Central memory CD8-positive, alpha-beta T cell (primary cell): ENCODE data around the gene FSTL3.

ENCODE experiments used
- ATAC-seq: fragments of 150-1000 bp; cut with Tn5 transposase; replicated peaks from 2 replicates; pipeline ENCODE4 v1.10.0; 2022; ENCODE audit warnings: mild to moderate bottlenecking, moderate FRiP score, moderate number of reproducible peaks; ENCODE audit not compliant: poor library complexity, severe bottlenecking; ENCODE audit errors: extremely low read depth
- DNase-seq, 2 donors: peaks; one replicate each; pipeline ENCODE4 v3.0.0; 2021; ENCODE audit warnings: low spot score in 2 of 2
- H3K27ac Mint-ChIP-seq: one replicate; pipeline ENCODE4 v1.8.0; 2022; ENCODE audit warnings: low read depth, mild to moderate bottlenecking, moderate library complexity, mixed read lengths
- H3K27me3 Mint-ChIP-seq: one replicate; pipeline ENCODE4 v1.8.0; 2022; ENCODE audit warnings: mixed read lengths
- H3K36me3 Mint-ChIP-seq: one replicate; pipeline ENCODE4 v1.8.0; 2022; ENCODE audit warnings: mild to moderate bottlenecking, moderate library complexity, mixed read lengths; ENCODE audit not compliant: insufficient read depth
- H3K4me1 Mint-ChIP-seq: one replicate; pipeline ENCODE4 v1.8.0; 2022; ENCODE audit warnings: mixed read lengths
- H3K4me3 Mint-ChIP-seq: one replicate; pipeline ENCODE4 v1.8.0; 2022; ENCODE audit warnings: mild to moderate bottlenecking, moderate library complexity, mixed read lengths
- H3K9me3 Mint-ChIP-seq: one replicate; pipeline ENCODE4 v1.8.0; 2022; ENCODE audit warnings: mixed read lengths

FSTL3 gene

DNA sequence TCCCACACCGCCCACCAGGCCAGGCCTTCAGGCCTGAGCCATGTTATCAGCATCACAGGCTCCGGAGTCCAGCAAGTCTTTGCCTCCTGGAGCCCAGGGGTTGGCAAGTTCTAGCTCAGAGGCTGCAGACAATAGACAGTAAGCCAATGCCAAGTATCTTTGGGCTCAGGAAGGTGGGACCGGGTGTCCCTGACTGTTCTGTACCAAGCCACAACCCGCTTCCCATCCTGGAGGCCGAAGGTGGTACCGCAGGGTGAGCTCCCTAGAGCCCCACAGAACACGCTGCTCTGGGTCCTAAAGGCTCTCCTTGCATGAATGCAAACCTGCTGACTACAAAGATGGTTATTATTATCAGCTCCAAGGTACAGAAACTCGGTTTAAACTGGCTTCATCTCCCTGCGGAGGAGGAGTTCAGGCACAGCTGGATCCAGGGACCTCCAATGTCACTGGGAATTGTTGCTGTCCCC lies 5.5 kb upstream of the FSTL3 start:
- H3K36me3 Mint-ChIP-seq: no peaks in the 10 kb centered on the region
- ATAC-seq: no peak
- no peaks in the 10 kb centered on the region for H3K4me1 Mint-ChIP-seq
- no peak for DNase-seq
- no peak overlapping the region for H3K4me3 Mint-ChIP-seq
- H3K9me3 Mint-ChIP-seq: no peaks in the 10 kb centered on the region
- H3K27me3 Mint-ChIP-seq: peaks cover 20% of the 10 kb centered on the region
- no peak overlapping the region for H3K27ac Mint-ChIP-seq

- Mint-ChIP-seq H3K27ac (no peak overlapping the region), H3K36me3 (no peaks in the 10 kb centered on the region), H3K4me3 (no peak overlapping the region), H3K4me1 (no peaks in the 10 kb centered on the region), H3K27me3 (peaks cover 22% of the 10 kb centered on the region), H3K9me3 (no peaks in the 10 kb centered on the region)
- no peak for DNase-seq
- ATAC-seq: no peak
These were observed 1.7 kb upstream of the FSTL3 start for GRCh38 chr19:674282-675151.

DNA sequence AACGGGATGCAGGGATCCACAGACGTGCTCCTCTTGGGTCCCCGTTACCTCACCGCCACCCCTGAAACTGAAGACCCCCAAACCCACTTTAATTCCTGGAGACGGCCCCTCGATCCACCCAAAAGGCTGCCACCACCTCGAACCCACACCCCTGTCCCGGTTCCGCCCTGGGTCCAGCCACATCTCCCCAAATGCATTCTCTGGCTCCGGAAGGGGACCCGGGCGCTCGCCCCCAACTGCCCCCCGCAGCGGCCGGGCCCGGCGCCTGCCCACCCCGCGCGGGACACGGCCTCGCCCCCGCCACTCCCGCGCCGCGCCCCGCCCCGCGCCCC lies 219 bp upstream of the FSTL3 start:
- Mint-ChIP-seq H3K27ac (no peak overlapping the region), H3K9me3 (no peaks in the 10 kb centered on the region), H3K4me1 (peaks cover 6% of the 10 kb centered on the region), H3K4me3 (no peak overlapping the region), H3K36me3 (no peaks in the 10 kb centered on the region), H3K27me3 (peaks cover 22% of the 10 kb centered on the region)
- DNase-seq (no peak), ATAC-seq (no peak)

GRCh38 chr19:677201-677600 lies 1.0 kb downstream of the FSTL3 start:
- peaks cover 22% of the 10 kb centered on the region for H3K27me3 Mint-ChIP-seq
- no peak overlapping the region for H3K27ac Mint-ChIP-seq
- H3K4me1 Mint-ChIP-seq: peaks cover 6% of the 10 kb centered on the region
- no peak for ATAC-seq
- H3K4me3 Mint-ChIP-seq: no peak overlapping the region
- DNase-seq: no peak
- H3K9me3 Mint-ChIP-seq: no peaks in the 10 kb centered on the region
- no peaks in the 10 kb centered on the region for H3K36me3 Mint-ChIP-seq

DNA sequence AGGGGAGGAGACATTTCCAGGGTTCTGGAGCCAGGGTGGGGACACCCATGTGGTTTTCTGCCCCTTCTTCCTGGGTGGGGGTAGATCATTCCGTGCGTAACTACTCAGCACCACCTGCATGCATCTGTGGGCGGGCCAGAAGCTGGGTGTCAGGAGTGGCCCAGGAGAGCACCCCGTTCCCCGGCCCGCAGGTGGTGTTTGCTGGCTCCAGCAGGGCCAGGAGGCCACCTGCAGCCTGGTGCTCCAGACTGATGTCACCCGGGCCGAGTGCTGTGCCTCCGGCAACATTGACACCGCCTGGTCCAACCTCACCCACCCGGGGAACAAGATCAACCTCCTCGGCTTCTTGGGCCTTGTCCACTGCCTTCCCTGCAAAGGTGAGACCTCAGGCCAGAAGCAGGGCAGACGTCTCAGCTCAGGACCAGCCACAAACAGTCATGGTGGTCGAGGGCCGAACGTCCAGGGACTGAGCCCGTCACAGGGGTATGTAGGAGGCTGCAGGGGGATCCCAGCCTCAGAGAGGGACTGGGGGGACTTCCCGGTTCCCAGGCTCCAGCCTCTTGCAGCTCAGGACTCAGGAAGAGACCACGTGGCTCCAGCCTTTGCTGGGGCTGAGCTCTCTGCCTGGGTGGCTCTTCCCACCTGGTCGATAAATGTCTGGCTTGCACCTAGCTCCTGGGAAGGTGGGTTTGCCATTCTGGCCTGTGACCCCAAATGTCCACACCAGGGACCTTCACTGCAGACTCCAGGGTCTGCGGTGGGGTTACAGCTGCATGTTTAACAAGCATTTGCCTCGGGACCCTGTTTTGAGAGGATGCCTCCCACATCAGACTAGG lies 1.6 kb downstream of the FSTL3 start:
- ATAC-seq (no peak), DNase-seq (no peak)
- Mint-ChIP-seq H3K36me3 (no peaks in the 10 kb centered on the region), H3K27me3 (peaks cover 22% of the 10 kb centered on the region), H3K27ac (no peak overlapping the region), H3K4me3 (peak overlapping the region; percentile 61), H3K9me3 (no peaks in the 10 kb centered on the region), H3K4me1 (peaks cover 6% of the 10 kb centered on the region)

DNA sequence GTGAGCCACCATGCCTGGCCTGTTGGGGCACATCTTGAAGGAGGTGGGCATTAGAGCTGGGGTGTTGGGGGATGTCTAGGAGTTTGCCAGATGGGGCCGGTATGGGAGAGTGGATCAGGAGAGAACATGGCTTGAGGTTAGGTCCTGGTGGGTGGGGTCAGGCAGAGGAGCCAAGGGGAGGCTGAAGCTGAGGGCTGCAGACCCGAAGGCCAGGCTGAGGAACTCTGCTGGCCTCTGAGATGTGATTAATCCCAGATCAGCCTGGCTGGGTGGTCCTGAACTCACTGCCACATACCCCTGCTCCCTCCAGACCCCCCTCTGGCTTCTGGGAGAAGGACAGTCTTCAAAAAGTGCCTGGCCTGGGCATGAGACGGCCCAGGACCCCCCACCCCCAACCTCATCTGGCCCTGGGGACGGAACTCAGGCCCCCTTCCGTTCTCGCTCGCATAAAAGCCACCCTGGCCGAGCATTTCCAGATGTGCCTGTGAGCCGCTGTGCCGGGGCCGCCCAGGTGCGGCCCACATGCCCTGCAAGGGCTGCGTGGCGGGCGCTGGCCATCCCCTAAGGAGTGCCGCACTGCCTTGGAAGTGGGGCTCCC lies 2.7 kb downstream of the FSTL3 start:
- Mint-ChIP-seq H3K4me3 (peak overlapping the region; percentile 69), H3K36me3 (no peaks in the 10 kb centered on the region), H3K27me3 (peaks cover 14% of the 10 kb centered on the region), H3K4me1 (peaks cover 6% of the 10 kb centered on the region), H3K9me3 (no peaks in the 10 kb centered on the region), H3K27ac (no peak overlapping the region)
- no peak for ATAC-seq
- DNase-seq: no peak

DNA sequence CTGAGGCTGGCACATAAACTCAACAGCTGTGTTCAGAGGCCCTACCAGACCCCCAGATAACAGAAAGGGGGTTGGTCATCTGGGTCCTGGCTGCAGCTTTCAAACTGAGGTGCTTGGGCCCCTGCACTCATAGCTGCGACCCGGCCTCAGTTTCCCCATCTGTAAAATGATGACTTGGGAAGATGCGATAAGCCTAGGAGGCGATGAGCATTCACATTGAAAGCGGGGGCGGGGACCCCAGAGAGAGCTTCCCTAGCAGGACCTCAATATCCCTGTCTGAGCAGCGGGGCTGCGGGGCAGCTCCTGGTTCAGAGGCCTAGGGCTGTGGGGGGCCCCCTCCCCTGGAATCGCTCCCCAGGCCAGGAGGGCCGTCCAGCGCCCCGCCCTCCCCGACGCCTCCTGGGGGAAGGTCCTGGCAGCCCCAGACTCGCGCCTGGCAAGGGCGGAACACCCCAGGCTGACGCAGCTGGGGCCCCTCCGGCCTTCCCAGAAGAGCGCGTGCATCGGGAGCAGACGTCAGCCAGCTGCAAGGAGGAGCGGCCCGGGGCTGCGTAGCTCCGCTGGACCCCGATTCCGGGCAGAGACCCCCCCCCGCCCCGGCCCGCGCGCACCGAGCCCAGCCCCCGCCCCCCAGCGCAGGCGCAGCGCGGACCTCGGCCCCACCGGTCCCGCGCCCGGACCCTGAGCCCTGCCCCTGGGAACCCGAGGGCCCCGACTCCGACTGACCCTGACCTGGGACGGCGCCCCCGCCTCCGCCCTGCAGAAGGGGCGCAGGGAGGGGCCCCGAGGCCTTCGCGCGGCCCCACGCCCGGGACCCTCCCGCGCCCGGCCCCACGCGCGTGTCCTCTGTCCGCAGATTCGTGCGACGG lies 3.5 kb downstream of the FSTL3 start:
- H3K4me3 Mint-ChIP-seq: peak overlapping the region; percentile 69
- H3K27me3 Mint-ChIP-seq: peaks cover 11% of the 10 kb centered on the region
- no peaks in the 10 kb centered on the region for H3K36me3 Mint-ChIP-seq
- DNase-seq (no peak), ATAC-seq (no peak)
- no peak overlapping the region for H3K27ac Mint-ChIP-seq
- H3K9me3 Mint-ChIP-seq: no peaks in the 10 kb centered on the region
- peaks cover 6% of the 10 kb centered on the region for H3K4me1 Mint-ChIP-seq

- ATAC-seq: peak; percentile 79
- Mint-ChIP-seq H3K27ac (peak overlapping the region; percentile 83), H3K4me1 (peaks cover 6% of the 10 kb centered on the region)
These were observed 4.3 kb downstream of the FSTL3 start for GRCh38 chr19:680287-681028.

GRCh38 chr19:681029-682019 lies 5.1 kb downstream of the FSTL3 start:
- DNase-seq: no peak
- no peaks in the 10 kb centered on the region for H3K27me3 Mint-ChIP-seq
- peaks cover 6% of the 10 kb centered on the region for H3K4me1 Mint-ChIP-seq
- peak overlapping the region; percentile 83 for H3K27ac Mint-ChIP-seq
- H3K4me3 Mint-ChIP-seq: peak overlapping the region; percentile 69
- H3K36me3 Mint-ChIP-seq: no peaks in the 10 kb centered on the region
- H3K9me3 Mint-ChIP-seq: no peaks in the 10 kb centered on the region
- ATAC-seq: no peak

More at GRCh38 chr19:680287-681028, 4.3 kb downstream of the FSTL3 start:
- H3K27me3 Mint-ChIP-seq: peaks cover 3% of the 10 kb centered on the region
- H3K9me3 Mint-ChIP-seq: no peaks in the 10 kb centered on the region
- H3K4me3 Mint-ChIP-seq: peak overlapping the region; percentile 69
- no peaks in the 10 kb centered on the region for H3K36me3 Mint-ChIP-seq
- peak; percentile 92 to 96 for DNase-seq

- DNase-seq (no peak), ATAC-seq (no peak)
- H3K27ac Mint-ChIP-seq: no peak overlapping the region
- H3K36me3 Mint-ChIP-seq: no peaks in the 10 kb centered on the region
- no peaks in the 10 kb centered on the region for H3K9me3 Mint-ChIP-seq
- no peak overlapping the region for H3K4me3 Mint-ChIP-seq
- H3K27me3 Mint-ChIP-seq: no peaks in the 10 kb centered on the region
- H3K4me1 Mint-ChIP-seq: peaks cover 6% of the 10 kb centered on the region
These were observed 6.6 kb downstream of the FSTL3 start for GRCh38 chr19:682678-683320.
